Ovary (tissue), 3 donors: Measurements from ENCODE around the gene PGGHG.
"Not testable (repeated sequence)": the region's sequence is repeated elsewhere in the genome, so short reads cannot be mapped to it uniquely, and the experiment has no call there.

Experiments
- CTCF ChIP-seq, 3 donors: fragments of 450-650 bp in 2 of 3; fragments of 200-600 bp in 1 of 3; IDR thresholded peaks; one replicate each; pipeline versions ENCODE4 v1.5.1 to v1.8.0; 2016 to 2022; ENCODE audit warnings: antibody characterized with exemption in 3 of 3, mild to moderate bottlenecking in 1 of 3
- EP300 ChIP-seq: sonication (generic); formaldehyde crosslinking; IDR thresholded peaks from one replicate; pipeline ENCODE4 v1.6.1; 2017; ENCODE audit warnings: antibody characterized with exemption
- POLR2A ChIP-seq: fragments of 450-650 bp; IDR thresholded peaks from one replicate; pipeline ENCODE4 v1.6.1; 2017; ENCODE audit warnings: antibody characterized with exemption, mild to moderate bottlenecking, moderate library complexity
- donor health status: DM: no; HTN: no; CAD: no.

GRCh38 chr11:309979-310572, 21.1 kb downstream of the PGGHG start:
- not testable (repeated sequence) for TF ChIP-seq CTCF (IDR thresholded peaks at IDR 0.05); POLR2A; EP300
